Cardiac fibroblast (primary cell): ENCODE measurements around the gene TAX1BP3.

ENCODE experiments used
- DNase-seq, 2 donors: peaks; one replicate each; pipeline versions ENCODE4 v3.0.0 to v3.0.0-alpha.2; 2010; ENCODE audit warnings: low read depth in 2 of 2
- H3K4me3 ChIP-seq, 2 donors: replicated peaks in 1 of 2; 1 replicate in 1 of 2; 2 replicates in 1 of 2; pipeline ENCODE4 v1.5.1; 2011; ENCODE audit warnings: low read depth in 2 of 2, low read length in 2 of 2, mild to moderate bottlenecking in 2 of 2, moderate library complexity in 1 of 2
- TF ChIP-seq, protein P1 (sequence below): IDR thresholded peaks from one replicate; pipeline ENCODE4 v1.5.1; 2011; ENCODE audit warnings: low read depth, mild to moderate bottlenecking, low read length, inconsistent platforms

The TAX1BP3 gene

GRCh38 chr17:3647769-3648555, 20.4 kb downstream of the TAX1BP3 start:
- peak; percentile 67 to 73 for DNase-seq
- no peak overlapping the region for H3K4me3 ChIP-seq
- TF ChIP-seq, protein P1, sequence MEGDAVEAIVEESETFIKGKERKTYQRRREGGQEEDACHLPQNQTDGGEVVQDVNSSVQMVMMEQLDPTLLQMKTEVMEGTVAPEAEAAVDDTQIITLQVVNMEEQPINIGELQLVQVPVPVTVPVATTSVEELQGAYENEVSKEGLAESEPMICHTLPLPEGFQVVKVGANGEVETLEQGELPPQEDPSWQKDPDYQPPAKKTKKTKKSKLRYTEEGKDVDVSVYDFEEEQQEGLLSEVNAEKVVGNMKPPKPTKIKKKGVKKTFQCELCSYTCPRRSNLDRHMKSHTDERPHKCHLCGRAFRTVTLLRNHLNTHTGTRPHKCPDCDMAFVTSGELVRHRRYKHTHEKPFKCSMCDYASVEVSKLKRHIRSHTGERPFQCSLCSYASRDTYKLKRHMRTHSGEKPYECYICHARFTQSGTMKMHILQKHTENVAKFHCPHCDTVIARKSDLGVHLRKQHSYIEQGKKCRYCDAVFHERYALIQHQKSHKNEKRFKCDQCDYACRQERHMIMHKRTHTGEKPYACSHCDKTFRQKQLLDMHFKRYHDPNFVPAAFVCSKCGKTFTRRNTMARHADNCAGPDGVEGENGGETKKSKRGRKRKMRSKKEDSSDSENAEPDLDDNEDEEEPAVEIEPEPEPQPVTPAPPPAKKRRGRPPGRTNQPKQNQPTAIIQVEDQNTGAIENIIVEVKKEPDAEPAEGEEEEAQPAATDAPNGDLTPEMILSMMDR, result peak; percentile 53

GRCh38 chr17:3647251-3647650, 21.1 kb downstream of the TAX1BP3 start:
- DNase-seq, result no peak
- no peak overlapping the region for H3K4me3 ChIP-seq
- TF ChIP-seq, protein P1, result no peak

DNA sequence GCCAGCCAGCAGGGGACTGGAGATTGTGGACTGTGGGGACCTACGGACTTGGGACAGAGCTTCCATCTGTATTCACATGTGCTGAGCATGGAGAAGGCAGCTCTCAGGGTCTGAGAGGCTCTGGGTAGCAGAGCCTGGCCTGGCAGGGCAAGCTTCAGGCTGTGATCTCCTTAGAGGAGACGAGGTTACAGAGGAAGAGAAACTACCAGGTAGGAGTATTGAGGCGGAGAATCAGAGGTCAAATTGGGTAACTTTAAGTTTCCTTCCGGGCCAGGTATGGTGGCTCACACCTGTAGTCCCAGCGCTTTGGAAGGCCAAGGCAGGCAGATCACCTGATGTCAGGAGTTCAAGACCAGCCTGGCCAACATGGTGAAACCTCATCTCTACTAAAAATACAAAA, 23.1 kb downstream of the TAX1BP3 start:
- TF ChIP-seq, protein P1, result no peak
- H3K4me3 ChIP-seq, result no peak overlapping the region
- DNase-seq, result no peak

DNA sequence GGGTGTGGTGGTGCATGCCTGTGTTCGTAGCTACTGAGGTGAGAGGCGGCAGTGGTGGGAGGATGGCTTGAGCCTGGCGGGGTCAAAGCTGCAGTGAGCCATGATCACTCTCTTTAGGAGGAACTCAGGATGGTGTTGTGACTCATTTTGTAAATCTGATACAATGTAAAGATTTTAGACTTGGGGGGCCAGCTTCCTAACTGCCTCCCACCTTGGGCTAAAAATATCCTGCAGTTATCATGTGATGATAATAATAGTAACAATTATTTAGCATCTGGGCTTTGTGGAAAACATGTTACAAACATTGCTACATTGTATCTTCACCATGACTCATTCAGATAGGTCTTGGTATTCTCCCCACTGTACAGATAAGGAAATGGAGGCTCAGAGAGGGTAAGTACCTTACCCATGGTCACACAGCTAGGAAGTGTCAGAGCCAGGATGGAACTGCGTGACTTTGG, 24.5 kb downstream of the TAX1BP3 start:
- DNase-seq, result no peak
- TF ChIP-seq, protein P1, result no peak
- no peak overlapping the region for H3K4me3 ChIP-seq

DNA sequence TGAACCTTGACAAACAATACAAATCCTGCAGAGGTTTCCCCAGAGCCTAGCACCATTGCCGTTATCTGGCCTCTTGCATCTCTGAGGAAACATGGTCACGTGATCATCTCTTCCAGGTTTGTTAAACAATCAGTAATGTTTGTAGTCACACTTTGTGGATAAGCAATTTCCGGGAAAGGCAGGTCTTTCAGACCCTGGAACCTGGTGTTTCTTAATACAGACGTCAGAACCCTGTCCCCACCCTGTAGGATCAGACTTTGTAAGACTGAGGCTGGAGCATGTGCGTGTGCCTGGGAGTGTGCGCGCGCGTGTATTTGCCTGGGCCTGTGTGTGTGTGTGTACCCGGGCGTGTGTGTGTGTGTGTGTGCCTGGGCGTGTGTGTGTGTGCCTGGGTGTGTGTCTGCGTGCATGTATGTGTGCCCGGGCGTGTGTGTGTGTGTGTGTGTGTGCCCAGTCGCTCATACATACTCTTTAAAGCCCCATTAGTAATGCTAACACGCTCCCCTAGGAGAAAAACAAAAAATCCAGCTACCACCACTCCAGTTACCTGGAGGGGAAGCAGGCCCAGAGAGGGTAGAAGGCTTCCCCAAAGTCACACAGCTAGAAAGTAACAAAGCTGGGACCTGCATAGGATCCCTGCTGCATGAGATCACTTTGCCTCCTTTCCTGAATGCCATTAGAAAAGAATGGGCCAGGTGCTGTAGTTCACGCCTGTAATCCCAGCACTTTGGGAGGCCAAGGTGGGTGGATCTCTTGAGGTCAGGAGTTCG, 26.5 kb downstream of the TAX1BP3 start:
- DNase-seq, result no peak
- no peak overlapping the region for H3K4me3 ChIP-seq
- TF ChIP-seq, protein P1, result no peak

DNA sequence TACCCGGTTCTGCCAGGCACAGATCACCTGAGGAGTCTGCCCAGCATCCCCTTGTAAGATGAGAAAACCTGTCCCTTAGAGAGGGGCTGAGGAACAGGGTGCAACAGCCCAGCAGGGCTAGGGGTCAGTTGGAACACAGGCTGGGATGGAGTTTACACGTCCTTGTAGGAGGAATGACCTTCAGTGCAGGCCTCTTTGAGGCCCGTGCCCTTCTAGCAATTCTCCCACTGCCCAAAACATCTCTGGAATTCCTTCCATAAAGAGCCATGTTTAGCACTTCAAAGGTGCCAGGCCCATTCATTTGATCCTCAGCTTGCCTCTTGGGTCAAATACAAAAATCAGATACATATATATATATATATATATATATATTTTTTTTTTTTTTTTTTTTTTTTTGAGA, 27.4 kb downstream of the TAX1BP3 start:
- no peak for DNase-seq
- H3K4me3 ChIP-seq, result no peak overlapping the region
- TF ChIP-seq, protein P1, result no peak
